ENCODE measurements around the gene THAP4.

- TF ChIP-seq, protein P1, sequence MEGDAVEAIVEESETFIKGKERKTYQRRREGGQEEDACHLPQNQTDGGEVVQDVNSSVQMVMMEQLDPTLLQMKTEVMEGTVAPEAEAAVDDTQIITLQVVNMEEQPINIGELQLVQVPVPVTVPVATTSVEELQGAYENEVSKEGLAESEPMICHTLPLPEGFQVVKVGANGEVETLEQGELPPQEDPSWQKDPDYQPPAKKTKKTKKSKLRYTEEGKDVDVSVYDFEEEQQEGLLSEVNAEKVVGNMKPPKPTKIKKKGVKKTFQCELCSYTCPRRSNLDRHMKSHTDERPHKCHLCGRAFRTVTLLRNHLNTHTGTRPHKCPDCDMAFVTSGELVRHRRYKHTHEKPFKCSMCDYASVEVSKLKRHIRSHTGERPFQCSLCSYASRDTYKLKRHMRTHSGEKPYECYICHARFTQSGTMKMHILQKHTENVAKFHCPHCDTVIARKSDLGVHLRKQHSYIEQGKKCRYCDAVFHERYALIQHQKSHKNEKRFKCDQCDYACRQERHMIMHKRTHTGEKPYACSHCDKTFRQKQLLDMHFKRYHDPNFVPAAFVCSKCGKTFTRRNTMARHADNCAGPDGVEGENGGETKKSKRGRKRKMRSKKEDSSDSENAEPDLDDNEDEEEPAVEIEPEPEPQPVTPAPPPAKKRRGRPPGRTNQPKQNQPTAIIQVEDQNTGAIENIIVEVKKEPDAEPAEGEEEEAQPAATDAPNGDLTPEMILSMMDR (IDR thresholded peaks at IDR 0.05; ENCODE audit: low read depth, low read length): no peak
- TF ChIP-seq EZH2phosphoT487 (IDR thresholded peaks at IDR 0.05; ENCODE audit: low read depth): no peak
Measured at GRCh38 chr2:241541564-241542277, 95.2 kb downstream of the THAP4 start.
